Measurements from ENCODE around the gene NFE2.

Gene NFE2

DNA sequence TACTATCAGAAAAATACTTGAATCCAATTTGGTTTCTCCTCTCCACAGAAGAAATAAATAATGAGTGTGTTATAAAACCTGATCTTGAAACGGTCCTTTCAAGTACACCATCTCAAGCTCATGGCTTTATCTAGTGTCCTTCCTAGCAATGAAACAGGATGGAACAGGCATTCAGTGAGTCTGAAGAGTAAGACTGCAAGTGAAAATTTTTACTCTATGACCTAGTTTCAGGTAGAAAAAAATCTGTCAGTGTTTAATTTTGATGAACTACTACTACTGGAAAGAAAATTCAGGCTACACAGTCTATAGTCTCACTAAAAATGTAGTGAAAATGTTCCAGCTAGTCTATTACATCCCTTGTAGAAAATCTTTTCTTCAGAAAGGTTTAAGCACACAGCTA lies 28.6 kb downstream of the NFE2 start:
- in situ Hi-C loops (cut with HindIII; ENCODE audit: low pct_unique_long_range_greater_than_20kb, low sequenced_read_pairs): no loop called here
- no peak for DNase-seq (ENCODE audit: low read depth in 1 of 2, low spot score in 1 of 2)
- TF ChIP-seq JUND (IDR thresholded peaks at IDR 0.05; ENCODE audit: low read depth): no peak

DNA sequence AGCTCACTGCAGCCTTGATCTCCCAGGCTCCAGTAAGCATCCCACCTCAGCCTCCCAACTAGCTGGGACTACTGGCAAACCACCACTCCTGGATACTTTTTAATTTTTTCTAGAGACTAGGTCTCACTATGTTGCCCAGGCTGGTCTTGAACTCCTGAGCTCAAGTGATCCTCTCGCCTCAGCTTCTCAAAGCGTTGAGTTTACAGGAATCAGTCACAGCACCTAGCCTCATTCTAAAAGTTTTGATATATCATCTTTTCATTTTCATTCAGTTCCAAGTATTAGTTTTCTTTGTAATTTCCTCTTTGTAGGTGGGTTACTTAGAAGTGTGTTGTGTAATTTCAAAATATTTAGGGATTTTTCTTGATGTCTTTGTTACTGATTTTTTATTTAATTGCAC lies 30.5 kb downstream of the NFE2 start:
- TF ChIP-seq JUND (IDR thresholded peaks at IDR 0.05; ENCODE audit: low read depth): no peak
- no peak for DNase-seq (ENCODE audit: low read depth in 1 of 2, low spot score in 1 of 2)
- in situ Hi-C loops (cut with HindIII; ENCODE audit: low pct_unique_long_range_greater_than_20kb, low sequenced_read_pairs): no loop called here

DNA sequence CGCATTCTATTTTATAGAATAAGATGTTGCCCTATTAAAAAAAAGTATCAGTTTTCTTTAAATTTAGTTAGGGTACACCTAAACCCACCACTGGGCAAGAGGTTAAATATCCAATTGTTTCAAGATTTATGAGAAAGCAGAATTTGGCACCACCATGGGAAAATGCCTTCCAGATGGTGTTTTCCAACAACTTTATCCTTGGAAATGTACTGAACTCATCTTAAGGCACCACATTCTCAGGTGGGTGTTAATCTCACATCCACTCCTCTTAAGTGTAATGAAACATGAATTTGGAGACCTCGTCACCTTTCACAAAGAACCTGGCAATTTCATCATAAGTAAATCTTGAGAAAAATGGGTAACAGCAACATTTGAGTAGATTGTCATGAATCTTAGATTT lies 34.0 kb downstream of the NFE2 start:
- no peak for TF ChIP-seq JUND (IDR thresholded peaks at IDR 0.05; ENCODE audit: low read depth)
- no peak for DNase-seq (ENCODE audit: low read depth in 1 of 2, low spot score in 1 of 2)
- in situ Hi-C loops (cut with HindIII; ENCODE audit: low pct_unique_long_range_greater_than_20kb, low sequenced_read_pairs): no loop called here

DNA sequence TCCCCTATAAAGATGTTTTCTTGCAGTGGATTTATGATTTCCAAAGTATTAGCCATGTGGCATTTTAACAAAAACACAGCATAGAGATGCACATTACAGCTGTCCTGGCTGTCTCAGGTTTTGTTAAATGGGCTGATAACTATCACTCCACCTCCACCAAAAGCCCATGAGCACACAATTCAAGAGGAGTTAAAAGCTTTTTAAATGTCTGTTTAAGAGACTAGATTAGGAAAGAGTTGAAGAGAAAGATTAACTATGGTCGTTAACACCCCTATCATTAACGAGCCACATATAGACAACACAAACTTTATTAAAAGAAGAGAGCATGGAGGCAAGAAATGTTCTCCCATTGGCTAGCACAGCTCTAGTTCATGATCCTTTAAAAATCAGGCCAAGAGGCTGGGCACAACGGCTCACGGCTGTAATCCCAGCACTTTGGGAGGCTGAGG lies 35.4 kb downstream of the NFE2 start:
- DNase-seq (ENCODE audit: low read depth in 1 of 2, low spot score in 1 of 2): no peak
- no peak for TF ChIP-seq JUND (IDR thresholded peaks at IDR 0.05; ENCODE audit: low read depth)
- in situ Hi-C loops (cut with HindIII; ENCODE audit: low pct_unique_long_range_greater_than_20kb, low sequenced_read_pairs): no loop called here

DNA sequence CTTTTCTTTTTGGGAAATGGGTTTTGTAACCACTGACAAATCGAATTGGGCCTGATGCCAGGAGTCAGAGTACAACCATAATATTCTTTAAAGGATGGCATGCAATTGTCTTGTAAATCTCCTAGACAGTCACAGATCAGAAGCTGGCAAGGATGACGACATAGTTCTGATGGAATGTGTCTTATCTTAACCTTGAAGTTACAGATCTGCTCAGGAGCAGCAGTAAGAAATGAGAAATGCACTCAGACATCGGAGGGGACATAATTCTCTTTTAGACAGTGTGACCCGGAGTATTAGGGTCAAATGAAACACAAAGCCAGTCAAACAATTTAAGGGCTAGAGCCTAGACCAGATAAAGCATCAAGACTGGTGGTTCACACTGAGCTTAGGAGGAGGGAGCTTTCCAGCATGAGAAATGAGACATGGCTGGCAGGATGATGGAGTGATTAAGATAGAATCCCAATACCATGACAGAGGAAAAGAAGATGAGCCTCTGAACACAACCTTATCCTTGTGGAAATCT lies 38.4 kb downstream of the NFE2 start:
- no peak for DNase-seq (ENCODE audit: low read depth in 1 of 2, low spot score in 1 of 2)
- in situ Hi-C loops (cut with HindIII; ENCODE audit: low pct_unique_long_range_greater_than_20kb, low sequenced_read_pairs): no loop called here
- no peak for TF ChIP-seq JUND (IDR thresholded peaks at IDR 0.05; ENCODE audit: low read depth)

DNA sequence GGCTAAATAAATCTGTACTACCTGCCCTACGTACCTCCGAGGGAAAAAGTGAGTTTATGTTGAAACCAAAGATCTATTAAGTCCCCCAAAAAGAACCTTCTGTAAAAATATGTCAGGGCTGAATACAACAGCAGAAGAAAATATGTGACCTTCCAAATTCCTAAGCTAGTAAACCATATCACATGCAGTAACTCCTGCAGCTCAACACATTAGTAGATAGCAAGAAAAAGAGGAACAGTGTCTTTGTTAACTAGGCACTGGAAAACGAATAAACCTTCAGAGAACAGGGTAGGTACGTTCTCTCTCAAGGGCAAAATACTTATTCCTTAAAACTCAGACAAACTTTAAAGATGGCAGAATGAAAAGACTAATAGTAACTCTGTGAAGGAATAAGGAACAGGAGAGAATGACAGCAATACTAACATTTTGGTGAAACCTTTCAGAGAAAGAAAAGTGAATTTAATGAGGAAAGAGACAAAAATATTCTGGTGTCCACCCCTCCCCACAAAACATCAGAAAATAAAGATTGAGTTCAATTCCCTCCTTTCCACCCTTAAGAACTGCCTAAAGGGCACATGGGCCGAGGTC lies 38.9 kb downstream of the NFE2 start:
- no peak for DNase-seq (ENCODE audit: low read depth in 1 of 2, low spot score in 1 of 2)
- in situ Hi-C loops (cut with HindIII; ENCODE audit: low pct_unique_long_range_greater_than_20kb, low sequenced_read_pairs): no loop called here
- TF ChIP-seq JUND (IDR thresholded peaks at IDR 0.05; ENCODE audit: low read depth): no peak

DNA sequence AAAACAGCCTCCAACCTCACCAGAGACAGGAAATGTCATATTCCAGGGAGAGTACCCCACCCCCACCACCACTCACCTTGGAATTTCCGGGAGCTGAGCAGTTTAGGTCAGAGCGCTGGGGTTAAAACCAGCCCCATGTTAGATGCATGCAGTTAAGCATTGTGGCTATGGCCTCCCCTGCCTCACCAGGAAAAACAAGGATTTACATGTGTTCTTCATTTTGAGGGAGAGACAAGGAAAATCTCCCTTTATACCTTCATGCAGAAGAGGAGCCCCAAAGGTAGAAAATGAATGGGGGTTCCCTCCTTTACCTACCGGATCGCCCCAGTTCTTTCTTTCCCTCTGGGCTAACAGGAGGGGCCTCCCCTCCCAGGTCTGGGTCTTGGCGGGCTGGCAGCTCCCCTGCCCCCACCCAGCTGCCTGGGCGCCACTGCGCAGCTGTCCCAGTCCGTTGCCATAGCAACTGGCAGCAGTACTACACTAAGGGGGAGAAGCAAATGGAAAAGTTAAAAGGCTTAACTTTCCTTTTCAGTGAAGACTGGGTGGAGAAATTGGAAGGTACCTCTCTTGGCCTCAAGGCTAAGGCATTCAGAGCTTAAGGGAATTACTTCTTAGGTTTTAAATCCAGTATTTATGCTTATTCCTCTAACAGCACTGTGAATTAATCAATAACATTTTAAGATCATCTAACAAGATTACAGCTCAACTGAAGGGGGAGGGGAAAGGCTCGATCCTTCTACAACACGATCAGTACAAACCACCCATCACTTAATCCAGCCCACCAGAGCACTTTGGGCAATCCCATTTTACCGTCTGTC lies 41.4 kb downstream of the NFE2 start:
- in situ Hi-C loops (cut with HindIII; ENCODE audit: low pct_unique_long_range_greater_than_20kb, low sequenced_read_pairs): no loop called here
- DNase-seq (ENCODE audit: low read depth in 1 of 2, low spot score in 1 of 2): peak; percentile 45 to 72
- no peak for TF ChIP-seq JUND (IDR thresholded peaks at IDR 0.05; ENCODE audit: low read depth)

DNA sequence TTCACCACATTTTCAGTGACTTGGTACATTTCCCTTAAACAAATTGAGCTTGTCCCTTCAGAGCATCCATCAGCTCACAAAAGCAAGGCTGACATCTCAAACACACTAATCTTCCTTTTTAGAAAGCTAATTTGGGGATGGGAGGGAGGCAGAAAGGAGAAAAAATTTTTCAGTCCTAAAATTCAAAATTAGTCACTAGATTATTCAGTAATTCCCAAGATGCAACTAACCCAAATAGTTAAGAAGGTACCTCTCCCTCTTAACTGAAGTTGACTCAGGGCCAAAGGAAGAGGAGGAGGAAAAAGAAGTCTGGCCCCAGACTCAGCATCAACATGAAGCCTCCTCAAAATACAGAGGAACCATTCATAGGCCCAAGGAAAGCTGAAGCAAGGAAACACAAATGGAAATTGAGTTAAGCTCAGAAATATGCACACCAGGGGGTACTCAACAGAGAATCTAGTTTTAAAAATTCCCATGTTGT lies 42.6 kb downstream of the NFE2 start:
- in situ Hi-C loops (cut with HindIII; ENCODE audit: low pct_unique_long_range_greater_than_20kb, low sequenced_read_pairs): no loop called here
- no peak for DNase-seq (ENCODE audit: low read depth in 1 of 2, low spot score in 1 of 2)
- no peak for TF ChIP-seq JUND (IDR thresholded peaks at IDR 0.05; ENCODE audit: low read depth)

DNA sequence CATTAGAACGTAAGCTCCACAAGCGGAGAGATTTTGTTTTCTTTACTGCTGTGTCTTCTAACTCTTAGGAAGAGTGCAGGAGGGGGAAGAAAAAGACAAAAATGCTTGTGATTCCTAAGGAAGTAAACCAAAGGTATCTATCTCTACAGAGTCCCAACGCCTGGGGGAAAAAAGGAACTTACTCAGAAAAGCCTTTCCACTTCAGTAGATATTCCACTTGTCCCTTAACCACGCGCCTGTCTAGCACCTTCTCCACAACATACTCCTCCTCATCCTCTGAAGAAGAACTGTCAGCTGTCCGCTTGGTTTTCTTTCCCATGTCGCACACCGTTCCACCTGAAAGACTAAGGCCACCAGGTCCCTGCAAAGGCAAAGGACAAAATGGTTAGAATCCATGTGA lies 43.5 kb downstream of the NFE2 start:
- no peak for TF ChIP-seq JUND (IDR thresholded peaks at IDR 0.05; ENCODE audit: low read depth)
- no peak for DNase-seq (ENCODE audit: low read depth in 1 of 2, low spot score in 1 of 2)
- in situ Hi-C loops (cut with HindIII; ENCODE audit: low pct_unique_long_range_greater_than_20kb, low sequenced_read_pairs): no loop called here

DNA sequence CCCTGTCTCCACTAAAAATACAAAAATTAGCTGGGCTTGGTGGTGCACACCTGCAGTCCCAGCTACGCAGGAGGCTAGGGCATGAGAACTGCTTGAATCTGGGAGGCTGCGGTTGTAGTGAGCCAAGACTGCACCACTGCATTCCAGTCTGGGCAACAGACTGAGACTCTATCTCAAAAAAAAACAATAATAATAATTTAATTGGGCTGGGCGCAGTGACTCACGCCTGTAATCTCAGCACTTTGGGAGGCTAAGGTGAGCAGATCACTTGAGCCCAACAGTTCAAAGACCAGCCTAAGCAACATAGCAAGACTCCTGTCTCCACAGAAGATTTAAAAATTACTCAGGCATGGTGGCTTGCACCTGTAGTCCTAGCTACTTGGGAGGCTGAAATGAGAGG lies 47.6 kb downstream of the NFE2 start:
- in situ Hi-C loops (cut with HindIII; ENCODE audit: low pct_unique_long_range_greater_than_20kb, low sequenced_read_pairs): no loop called here
- DNase-seq (ENCODE audit: low read depth in 1 of 2, low spot score in 1 of 2): no peak
- no peak for TF ChIP-seq JUND (IDR thresholded peaks at IDR 0.05; ENCODE audit: low read depth)

DNA sequence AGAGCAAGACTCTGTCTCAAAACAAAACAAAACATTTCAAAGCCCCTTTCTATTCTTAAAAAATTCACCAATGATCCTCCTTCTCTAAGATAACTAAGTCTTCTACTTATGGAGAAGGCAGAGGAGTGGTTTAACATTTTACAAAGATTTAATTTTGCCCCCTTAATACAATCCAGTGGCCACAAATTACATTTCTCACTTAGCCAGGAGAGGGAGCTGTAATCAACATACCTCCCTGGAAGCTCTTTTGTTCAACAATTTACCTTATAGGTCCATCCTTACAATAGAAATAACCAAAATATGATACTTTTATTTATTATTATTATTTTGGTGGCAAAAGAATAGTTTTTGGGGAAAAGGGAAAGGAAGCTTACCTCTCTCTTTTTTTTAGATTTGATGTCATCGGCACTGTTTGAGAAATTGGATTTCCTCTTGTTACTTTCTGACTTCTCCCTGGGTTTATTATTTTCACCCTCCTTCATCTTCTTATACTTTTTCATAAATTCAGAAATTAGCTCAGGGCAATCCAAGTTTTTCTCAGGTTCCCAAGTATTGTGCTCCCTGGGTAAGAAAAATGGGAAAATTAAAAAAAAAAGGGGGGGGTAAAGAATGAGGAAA lies 49.0 kb downstream of the NFE2 start:
- DNase-seq (ENCODE audit: low read depth in 1 of 2, low spot score in 1 of 2): peak; percentile 50 to 60
- in situ Hi-C loops (cut with HindIII; ENCODE audit: low pct_unique_long_range_greater_than_20kb, low sequenced_read_pairs): no loop called here
- TF ChIP-seq JUND (IDR thresholded peaks at IDR 0.05; ENCODE audit: low read depth): no peak

DNA sequence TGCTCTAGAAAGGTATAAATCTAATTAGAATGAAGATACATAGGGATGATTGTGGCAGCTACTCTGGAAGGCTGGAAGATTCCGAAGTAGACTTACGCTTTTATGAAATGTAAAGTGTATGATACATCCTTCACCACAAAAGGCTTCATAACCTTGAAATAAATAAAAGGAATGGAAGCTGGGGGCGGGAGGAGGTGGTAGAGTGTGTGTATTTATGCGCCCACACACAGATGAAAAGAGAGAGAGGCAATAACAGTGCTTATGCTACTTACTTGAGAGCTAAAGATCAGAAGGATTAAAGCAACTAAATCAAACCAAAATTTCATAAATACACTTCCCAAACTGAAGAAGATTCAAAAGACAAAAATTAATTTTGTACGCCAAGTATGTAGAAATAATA lies 51.3 kb downstream of the NFE2 start:
- DNase-seq (ENCODE audit: low read depth in 1 of 2, low spot score in 1 of 2): no peak
- in situ Hi-C loops (cut with HindIII; ENCODE audit: low pct_unique_long_range_greater_than_20kb, low sequenced_read_pairs): no loop called here
- no peak for TF ChIP-seq JUND (IDR thresholded peaks at IDR 0.05; ENCODE audit: low read depth)

All from T47D (cell line).